Spinal cord (tissue), 10 donors: ENCODE results near the gene OLA1. TPM values are rescaled to one million over a fixed set of nuclear protein-coding genes. Genes with fewer than 3 reads are reported as not detected.

Experiments used
- DNase-seq, 6 donors: peaks; one replicate each; pipeline versions ENCODE4 v3.0.0 to v3.0.0-alpha.2; 2013 to 2015; ENCODE audit warnings: low spot score in 6 of 6, low read depth in 4 of 6
- H3K27ac ChIP-seq: one replicate; pipeline ENCODE4 v1.5.1; 2013; ENCODE audit warnings: low read depth, low read length, control low read depth
- H3K27me3 ChIP-seq: one replicate; pipeline ENCODE4 v1.6.1; 2013; ENCODE audit warnings: low read length; ENCODE audit not compliant: control insufficient read depth, insufficient read depth
- H3K36me3 ChIP-seq: one replicate; pipeline ENCODE4 v1.6.1; 2013; ENCODE audit warnings: low read length; ENCODE audit not compliant: control insufficient read depth, insufficient read depth
- H3K4me1 ChIP-seq: one replicate; pipeline ENCODE4 v1.6.1; 2013; ENCODE audit warnings: low read length; ENCODE audit not compliant: control insufficient read depth, insufficient read depth
- H3K4me3 ChIP-seq: one replicate; pipeline ENCODE4 v1.5.1; 2013; ENCODE audit warnings: low read depth, low read length, control low read depth
- H3K9me3 ChIP-seq: one replicate; pipeline ENCODE4 v1.6.1; 2013; ENCODE audit warnings: low read length; ENCODE audit not compliant: control insufficient read depth, insufficient read depth
- WGBS: methylation state at CpG from one replicate; pipeline ENCODE4 v1.1.5; 2013; ENCODE audit warnings: missing lambda C conversion rate; ENCODE audit not compliant: insufficient coverage; 5-methylcytosine and 5-hydroxymethylcytosine counted together
- polyA plus RNA-seq, 2 donors: library from polyadenylated mRNA; unstranded; fragments of 120-200 nt; gene quantifications; one replicate each; pipeline ENCODE4 v1.2.1, GENCODE V29; 2013; ENCODE audit not compliant: insufficient read length in 2 of 2
- total RNA-seq, 2 donors: library from RNA; depleted of rRNA in 1 of 2; stranded (reverse); fragments of 120-200 nt in 1 of 2; fragments of >200 nt in 1 of 2; gene quantifications; one replicate each; pipeline versions ENCODE4 v1.2.3 to v1.2.4, GENCODE V29; 2013 to 2014
- donor health status: healthy.

The OLA1 gene
- total and polyA plus RNA-seq, 4 donors = 81.4 to 169 (median 134) TPM

DNA sequence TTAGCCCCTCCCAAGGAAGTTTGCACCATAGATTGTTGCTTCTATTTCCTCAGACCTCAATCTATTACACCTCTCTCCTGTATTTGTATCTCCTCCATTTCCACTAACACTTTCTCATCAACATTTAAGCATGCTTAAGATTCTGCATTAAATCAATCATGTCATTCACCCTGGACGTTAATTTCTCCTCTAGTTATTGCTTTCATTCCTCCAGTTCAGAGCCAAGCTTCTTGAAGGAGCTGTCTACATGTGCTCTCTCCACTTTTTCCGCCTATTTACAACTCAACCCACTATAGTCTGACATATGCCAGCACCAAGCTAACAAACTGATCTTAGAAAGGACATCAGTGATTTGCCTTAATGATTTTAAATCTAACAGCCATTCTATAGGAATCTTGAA, 99.5 kb downstream of the OLA1 start:
- DNase-seq = no peak
- H3K27ac ChIP-seq = no peak overlapping the region
- H3K4me3 ChIP-seq = no peak overlapping the region
- no peaks in the 10 kb centered on the region for H3K4me1 ChIP-seq
- no peaks in the 10 kb centered on the region for H3K9me3 ChIP-seq
- no peaks in the 10 kb centered on the region for H3K36me3 ChIP-seq
- H3K27me3 ChIP-seq = no peaks in the 10 kb centered on the region
- WGBS = 82% methylated on average over 2 of the region's 2 CpGs

- no peaks in the 10 kb centered on the region for H3K36me3 ChIP-seq
- no peak overlapping the region for H3K27ac ChIP-seq
- no peaks in the 10 kb centered on the region for H3K27me3 ChIP-seq
- DNase-seq = no peak
- no peak overlapping the region for H3K4me3 ChIP-seq
- 80% methylated on average over 2 of the region's 2 CpGs for WGBS
- H3K4me1 ChIP-seq = no peaks in the 10 kb centered on the region
- no peaks in the 10 kb centered on the region for H3K9me3 ChIP-seq
Measured at GRCh38 chr2:174145827-174146226, 102.5 kb downstream of the OLA1 start.

DNA sequence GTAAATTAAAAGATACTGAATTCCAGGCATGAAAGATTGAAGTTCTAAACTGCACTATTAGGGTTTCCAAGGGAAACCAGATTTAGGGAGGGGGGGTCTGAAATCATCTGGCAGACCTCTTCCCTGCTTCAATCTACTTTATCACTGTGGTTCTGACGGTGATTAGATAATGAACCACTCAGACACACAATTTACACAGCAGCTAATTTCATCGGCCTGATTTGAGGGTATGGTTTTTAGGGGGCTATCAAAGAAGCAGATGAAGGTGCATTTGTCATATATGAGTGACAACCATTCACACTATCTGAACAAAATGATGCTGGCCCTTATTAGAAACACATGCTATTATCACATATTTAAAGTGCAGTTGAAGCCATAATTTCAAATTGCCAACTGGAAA, 106.0 kb downstream of the OLA1 start:
- no CpG with 5 or more reads among the region's 2 CpGs for WGBS
- no peak overlapping the region for H3K27ac ChIP-seq
- DNase-seq = no peak
- H3K4me1 ChIP-seq = no peaks in the 10 kb centered on the region
- H3K36me3 ChIP-seq = no peaks in the 10 kb centered on the region
- H3K4me3 ChIP-seq = no peak overlapping the region
- peaks cover 5% of the 10 kb centered on the region for H3K9me3 ChIP-seq
- H3K27me3 ChIP-seq = no peaks in the 10 kb centered on the region

DNA sequence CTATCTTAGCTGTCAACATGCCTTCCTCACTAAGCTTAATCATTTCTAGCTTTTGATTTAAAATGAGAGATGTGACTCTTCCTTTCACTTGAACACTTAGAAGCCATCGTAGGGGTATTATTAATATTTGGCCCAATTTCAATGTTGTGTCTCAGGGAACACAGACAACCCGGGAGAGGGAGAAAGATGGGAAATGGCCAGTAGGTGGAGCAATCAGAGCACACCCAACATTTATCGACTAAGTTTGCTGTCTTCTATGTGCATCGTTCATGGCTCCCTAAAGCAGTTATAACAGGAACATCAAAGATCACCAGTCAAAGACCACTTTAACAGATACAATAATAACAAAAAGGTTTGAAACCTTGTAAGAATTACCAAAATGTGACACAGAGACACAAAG, 110.2 kb downstream of the OLA1 start:
- H3K4me3 ChIP-seq = no peak overlapping the region
- no peak overlapping the region for H3K27ac ChIP-seq
- H3K9me3 ChIP-seq = peaks cover 5% of the 10 kb centered on the region
- WGBS = 100% methylated on average over 1 of the region's 4 CpGs
- H3K36me3 ChIP-seq = no peaks in the 10 kb centered on the region
- no peaks in the 10 kb centered on the region for H3K4me1 ChIP-seq
- H3K27me3 ChIP-seq = no peaks in the 10 kb centered on the region
- DNase-seq = peak in 1 of 6 donors; percentile 12

GRCh38 chr2:174135981-174136380, 112.4 kb downstream of the OLA1 start:
- H3K9me3 ChIP-seq = peaks cover 5% of the 10 kb centered on the region

GRCh38 chr2:174125090-174125489, 123.2 kb downstream of the OLA1 start:
- no peaks in the 10 kb centered on the region for H3K27me3 ChIP-seq
- H3K9me3 ChIP-seq = no peaks in the 10 kb centered on the region
- no peak overlapping the region for H3K27ac ChIP-seq
- no peak overlapping the region for H3K4me3 ChIP-seq
- no peaks in the 10 kb centered on the region for H3K4me1 ChIP-seq
- whole genome bisulfite sequencing = 62% methylated on average over 2 of the region's 4 CpGs
- no peaks in the 10 kb centered on the region for H3K36me3 ChIP-seq
- DNase-seq = peak in 2 of 6 donors; percentile 31 to 43

More at GRCh38 chr2:174135981-174136380, 112.4 kb downstream of the OLA1 start:
- 100% methylated on average over 1 of the region's 3 CpGs for WGBS
- Histone ChIP-seq H3K4me3 (no peak overlapping the region), H3K36me3 (no peaks in the 10 kb centered on the region), H3K4me1 (no peaks in the 10 kb centered on the region), H3K27ac (no peak overlapping the region), H3K27me3 (no peaks in the 10 kb centered on the region)
- no peak for DNase-seq

DNA sequence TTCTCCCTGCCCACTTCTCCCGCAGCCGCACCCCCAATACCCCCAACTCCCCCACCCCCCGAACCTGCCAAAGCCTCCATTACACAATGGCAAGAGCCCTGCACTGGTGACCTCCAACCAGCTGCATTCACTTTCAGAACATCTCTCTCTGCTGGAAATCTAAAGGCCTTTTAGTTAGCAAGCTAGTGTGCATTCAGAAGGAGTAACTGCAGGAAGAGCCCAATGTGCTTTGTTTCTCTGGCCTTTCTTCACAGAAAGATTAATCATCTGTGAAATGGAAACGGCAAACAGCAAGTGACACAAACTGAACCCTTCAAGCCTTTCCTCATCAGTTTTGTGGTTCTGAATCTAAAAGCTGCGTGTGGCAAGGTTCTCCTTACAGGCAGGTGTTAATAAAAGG, 124.2 kb downstream of the OLA1 start:
- H3K36me3 ChIP-seq = no peaks in the 10 kb centered on the region
- no CpG with 5 or more reads among the region's 5 CpGs for WGBS
- no peak overlapping the region for H3K27ac ChIP-seq
- H3K27me3 ChIP-seq = no peaks in the 10 kb centered on the region
- no peaks in the 10 kb centered on the region for H3K4me1 ChIP-seq
- DNase-seq = peak in 5 of 6 donors; percentile 7 to 77 (median 14)
- no peaks in the 10 kb centered on the region for H3K9me3 ChIP-seq
- H3K4me3 ChIP-seq = no peak overlapping the region

DNA sequence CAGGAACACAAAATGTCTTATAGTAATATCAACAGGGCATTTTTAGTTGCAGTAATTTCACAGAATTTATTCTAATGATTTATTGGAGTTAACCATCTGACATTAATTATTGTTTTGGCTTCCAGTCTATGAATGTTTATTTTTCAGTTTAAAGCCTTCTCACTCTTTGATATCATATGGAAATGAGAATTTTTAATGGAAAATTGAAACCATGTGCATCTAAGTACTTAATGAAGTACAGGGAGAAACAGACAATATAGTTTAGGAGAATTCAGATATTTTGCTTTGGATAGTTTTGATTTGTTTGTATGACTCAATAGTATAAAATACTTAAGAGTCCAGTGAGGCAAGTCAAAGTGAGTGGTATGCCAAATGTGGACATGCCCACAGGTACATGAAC, 126.1 kb downstream of the OLA1 start:
- Histone ChIP-seq H3K36me3 (no peaks in the 10 kb centered on the region), H3K27me3 (no peaks in the 10 kb centered on the region), H3K4me3 (no peak overlapping the region), H3K9me3 (no peaks in the 10 kb centered on the region), H3K4me1 (no peaks in the 10 kb centered on the region), H3K27ac (no peak overlapping the region)
- DNase-seq = no peak

- H3K9me3 ChIP-seq = no peaks in the 10 kb centered on the region
- H3K4me1 ChIP-seq = no peaks in the 10 kb centered on the region
- H3K36me3 ChIP-seq = no peaks in the 10 kb centered on the region
- no peaks in the 10 kb centered on the region for H3K27me3 ChIP-seq
- no peak overlapping the region for H3K4me3 ChIP-seq
- WGBS = no CpG with 5 or more reads among the region's 2 CpGs
- no peak for DNase-seq
- no peak overlapping the region for H3K27ac ChIP-seq
Measured at GRCh38 chr2:174121612-174122011, 126.7 kb downstream of the OLA1 start.

DNA sequence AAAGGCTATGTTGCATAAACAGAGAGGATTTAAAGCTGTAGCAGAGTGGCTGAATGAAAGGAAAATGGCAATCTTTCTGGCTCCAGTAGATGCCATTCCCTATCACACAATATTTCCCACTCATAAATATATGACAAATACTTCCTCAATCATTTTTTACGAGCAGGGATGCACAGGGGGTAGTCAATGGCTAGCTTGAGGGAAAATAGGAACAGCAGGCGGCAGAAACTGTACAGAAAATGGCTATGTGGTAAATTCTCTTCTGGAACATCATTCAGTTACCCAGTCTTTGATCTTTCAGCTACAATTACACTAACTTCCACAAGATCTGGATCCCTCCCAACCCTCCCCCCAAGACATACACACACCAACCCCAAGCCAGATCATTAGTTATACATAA, 127.2 kb downstream of the OLA1 start:
- Histone ChIP-seq H3K27ac (no peak overlapping the region), H3K4me1 (no peaks in the 10 kb centered on the region), H3K4me3 (no peak overlapping the region), H3K27me3 (no peaks in the 10 kb centered on the region), H3K36me3 (no peaks in the 10 kb centered on the region), H3K9me3 (no peaks in the 10 kb centered on the region)
- WGBS = no CpG with 5 or more reads among the region's 2 CpGs
- peak in 1 of 6 donors; percentile 49 for DNase-seq
